H1 (cell line): ENCODE results near the gene NAGS. TPM values are rescaled to one million over a fixed set of nuclear protein-coding genes. Genes with fewer than 3 reads are reported as not detected.

Experiments used
- CHD7 ChIP-seq: fragments of 300-600 bp; sonication (generic); IDR thresholded peaks from 2 replicates; pipeline ENCODE4 v1.7.1; 2012; ENCODE audit warnings: low read length, moderate library complexity, mild to moderate bottlenecking, inconsistent platforms; ENCODE audit not compliant: insufficient replicate concordance
- polyA plus RNA-seq, 7 experiments: library from polyadenylated mRNA; depleted of rRNA in 3 of 7; stranded (reverse) in 5 of 7; unstranded in 2 of 7; fragments of >200 nt in 5 of 7; fragments of 200-250 nt in 2 of 7; gene quantifications; 1 replicate in 5 of 7; 2 replicates in 1 of 7; 4 replicates in 1 of 7; pipeline versions ENCODE4 v1.2.1 to v1.2.3, GENCODE V29; 2011 to 2013; ENCODE audit warnings: missing spikeins in 2 of 7, mixed read lengths in 2 of 7
- total RNA-seq: library from RNA; stranded (reverse); fragmentation: NEBNext Ultra II Directional; extraction: Animal tissue kit (Norgen Biotek cat#: 25700); gene quantifications from 2 replicates; pipeline ENCODE4 v1.2.1, GENCODE V29; 2021

The NAGS gene
- total and polyA plus RNA-seq, 2 of the 8 experiments (the other 6 are each of a cell fraction or from before 2014, with no cell fraction given) = 4.0 to 5.1 TPM

DNA sequence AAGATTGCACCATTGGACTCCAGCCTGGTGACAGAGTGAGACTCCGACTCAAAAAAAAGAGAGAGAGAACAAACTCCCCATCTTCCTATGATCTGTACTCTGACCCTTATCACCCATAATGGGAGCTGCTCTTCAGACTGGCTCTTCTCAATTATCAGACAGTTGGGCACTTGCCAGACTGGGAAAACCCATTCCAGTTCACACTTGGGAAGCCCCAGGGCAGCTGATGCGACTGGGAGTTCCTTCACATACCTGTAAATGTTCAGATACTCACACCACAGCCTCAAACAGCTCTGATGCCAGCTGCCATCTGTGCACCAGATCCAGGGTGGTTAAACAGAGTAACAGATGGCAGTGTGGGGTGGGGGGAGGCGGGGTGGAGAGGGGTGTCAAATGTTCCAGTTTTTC, 34.2 kb downstream of the NAGS start (continued):
- TF ChIP-seq CHD7 = no peak
- TF ChIP-seq, all 59 proteins: peak for 0
